ENCODE measurements around the gene ELOB.

ELOB gene

DNA sequence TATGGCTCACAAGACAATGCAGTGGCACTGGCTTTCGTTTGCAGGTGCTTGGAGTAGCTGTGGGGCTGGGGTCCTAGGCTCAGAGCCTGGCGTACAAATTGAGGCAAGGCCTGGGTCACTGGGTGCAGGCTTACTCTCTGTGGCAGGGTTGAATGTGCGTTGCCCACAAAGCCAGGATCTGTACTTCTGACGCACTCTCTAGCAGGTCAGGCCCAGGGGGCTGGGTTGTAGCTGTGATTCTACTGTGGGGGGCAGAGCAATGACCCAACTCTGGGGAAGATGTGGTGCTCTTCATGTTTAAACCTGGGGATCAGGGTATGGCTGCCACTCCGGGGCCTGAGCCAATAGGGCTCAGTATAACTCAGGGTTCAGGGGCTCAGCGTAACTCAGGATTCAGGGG is 33.6 kb upstream of the ELOB start:
- DNase-seq (ENCODE audit: low read depth): no peak

DNA sequence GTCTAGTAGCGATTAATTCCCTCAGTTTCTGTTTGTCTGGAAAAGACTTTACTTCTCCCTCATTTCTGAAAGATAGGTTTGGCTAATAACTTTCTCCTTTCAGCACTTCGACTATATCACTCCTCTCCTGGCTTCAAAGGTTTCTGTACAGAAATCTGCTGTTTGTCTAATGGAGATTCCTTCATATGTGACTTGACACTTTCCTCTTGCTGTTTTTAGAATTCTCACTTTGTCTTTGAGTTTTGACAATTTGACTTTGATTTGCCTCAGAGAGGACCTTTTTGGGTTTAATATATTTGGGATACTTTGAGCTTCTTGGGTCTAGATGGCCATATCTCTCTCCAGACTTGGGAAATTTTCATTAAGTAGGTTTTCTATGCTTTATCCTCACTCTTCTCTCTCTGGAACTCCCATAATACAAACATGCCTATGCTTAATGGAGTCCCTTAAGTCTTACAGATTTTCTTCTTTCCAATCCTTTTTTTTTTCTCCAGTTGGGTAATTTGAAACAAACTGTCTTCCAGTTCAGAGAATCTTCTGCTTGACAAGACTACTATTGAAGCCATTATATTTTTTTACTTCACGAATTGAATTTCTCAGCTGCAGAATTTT is 32.2 kb upstream of the ELOB start:
- DNase-seq (ENCODE audit: low read depth): no peak

DNA sequence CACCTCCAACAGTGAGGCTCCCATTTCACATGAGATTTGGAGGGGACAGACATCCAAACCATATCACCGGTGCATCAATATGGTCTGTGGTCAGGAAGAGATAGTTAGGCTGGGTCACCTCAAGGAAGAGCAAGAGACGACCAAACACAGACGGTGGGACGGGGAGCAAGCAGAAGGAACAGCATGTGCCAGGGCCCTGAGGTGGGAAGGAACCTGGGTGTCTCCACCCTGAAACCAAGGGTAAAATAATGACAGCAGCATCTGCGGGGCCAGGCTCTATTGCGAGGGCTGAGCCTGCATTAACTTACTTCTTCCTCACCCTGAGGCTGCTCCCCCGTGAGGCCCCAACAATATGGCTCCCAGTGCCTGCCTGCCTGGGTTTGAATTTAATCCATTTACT is 31.1 kb upstream of the ELOB start:
- no peak for DNase-seq (ENCODE audit: low read depth)

DNA sequence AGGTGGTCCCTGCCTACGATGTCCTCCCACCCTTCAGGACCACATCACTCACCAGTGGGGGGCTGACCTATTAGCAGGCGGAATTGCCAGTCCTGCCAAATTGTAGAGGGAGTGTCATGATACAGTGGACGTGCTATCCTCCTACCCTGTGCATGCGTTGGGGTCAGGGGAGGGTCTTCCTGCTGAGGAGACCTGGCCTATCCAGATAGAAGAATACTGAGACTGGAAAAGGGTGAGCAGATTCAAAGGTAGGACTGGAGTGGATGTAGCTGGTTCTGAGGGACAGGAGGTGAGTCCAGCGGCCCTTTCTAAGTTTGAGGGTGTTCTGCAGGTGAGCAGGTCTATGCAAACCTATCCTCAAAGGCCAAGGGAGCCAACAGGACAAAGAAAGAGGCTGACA is 29.2 kb upstream of the ELOB start:
- no peak for DNase-seq (ENCODE audit: low read depth)

DNA sequence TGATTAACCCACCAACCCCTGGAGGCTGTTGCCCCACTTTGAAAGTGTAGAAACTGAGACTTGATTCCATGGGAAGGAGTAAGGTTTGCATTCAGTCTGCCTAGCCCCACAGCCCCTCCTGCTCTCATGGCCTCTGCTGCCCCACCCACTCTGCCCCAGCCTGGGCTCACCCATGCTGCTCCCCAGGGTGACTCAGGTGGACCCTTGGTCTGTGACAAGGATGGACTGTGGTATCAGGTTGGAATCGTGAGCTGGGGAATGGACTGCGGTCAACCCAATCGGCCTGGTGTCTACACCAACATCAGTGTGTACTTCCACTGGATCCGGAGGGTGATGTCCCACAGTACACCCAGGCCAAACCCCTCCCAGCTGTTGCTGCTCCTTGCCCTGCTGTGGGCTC is 27.6 kb upstream of the ELOB start:
- no peak for DNase-seq (ENCODE audit: low read depth)

DNA sequence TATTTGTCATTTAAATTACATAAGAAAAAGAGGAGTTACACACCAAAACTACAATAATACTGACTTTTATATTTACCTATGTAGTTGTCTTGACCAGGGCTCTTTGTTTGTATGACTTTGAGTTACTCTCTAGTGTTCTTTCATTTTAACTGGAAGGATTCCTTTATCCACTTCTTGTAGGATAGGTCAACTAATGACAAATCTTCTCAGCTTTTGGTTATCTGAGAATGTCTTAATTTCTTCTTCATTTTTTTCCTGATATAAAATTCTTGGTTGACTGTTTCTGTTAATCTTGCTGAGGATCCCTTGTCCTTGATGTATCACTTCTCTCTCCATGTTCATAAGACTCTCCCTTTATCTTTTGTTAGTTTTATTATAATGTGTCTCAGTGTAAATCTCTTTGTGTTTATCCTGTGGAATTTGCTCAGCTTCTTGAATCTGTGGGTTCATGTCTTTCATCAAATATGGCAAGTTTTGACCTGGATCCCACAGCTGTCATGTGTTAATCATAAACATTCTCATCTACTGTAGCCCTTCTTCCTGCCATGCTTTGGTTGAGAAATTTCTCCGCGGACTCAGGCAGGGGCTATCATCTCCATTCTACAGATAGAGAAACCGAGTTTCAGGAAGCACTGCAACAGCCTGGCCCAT is 26.6 kb upstream of the ELOB start:
- no peak for DNase-seq (ENCODE audit: low read depth)

DNA sequence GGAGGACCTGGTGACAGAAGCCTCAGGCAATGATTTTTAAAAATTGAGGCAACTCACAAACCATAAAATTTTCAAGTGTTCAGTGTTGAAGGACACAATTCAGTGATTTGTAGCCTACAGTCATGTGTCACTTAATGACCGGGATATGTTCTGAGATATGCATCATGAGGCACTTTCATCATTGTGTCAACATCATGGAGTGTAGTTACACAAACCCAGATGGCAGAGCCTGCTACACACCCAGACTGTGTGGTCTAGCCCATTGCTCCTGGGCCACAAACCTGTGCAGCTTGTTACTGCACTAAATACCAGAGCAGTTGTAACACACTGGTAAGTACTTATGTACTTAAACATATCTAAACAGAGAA is 22.8 kb upstream of the ELOB start:
- no peak for DNase-seq (ENCODE audit: low read depth)

DNA sequence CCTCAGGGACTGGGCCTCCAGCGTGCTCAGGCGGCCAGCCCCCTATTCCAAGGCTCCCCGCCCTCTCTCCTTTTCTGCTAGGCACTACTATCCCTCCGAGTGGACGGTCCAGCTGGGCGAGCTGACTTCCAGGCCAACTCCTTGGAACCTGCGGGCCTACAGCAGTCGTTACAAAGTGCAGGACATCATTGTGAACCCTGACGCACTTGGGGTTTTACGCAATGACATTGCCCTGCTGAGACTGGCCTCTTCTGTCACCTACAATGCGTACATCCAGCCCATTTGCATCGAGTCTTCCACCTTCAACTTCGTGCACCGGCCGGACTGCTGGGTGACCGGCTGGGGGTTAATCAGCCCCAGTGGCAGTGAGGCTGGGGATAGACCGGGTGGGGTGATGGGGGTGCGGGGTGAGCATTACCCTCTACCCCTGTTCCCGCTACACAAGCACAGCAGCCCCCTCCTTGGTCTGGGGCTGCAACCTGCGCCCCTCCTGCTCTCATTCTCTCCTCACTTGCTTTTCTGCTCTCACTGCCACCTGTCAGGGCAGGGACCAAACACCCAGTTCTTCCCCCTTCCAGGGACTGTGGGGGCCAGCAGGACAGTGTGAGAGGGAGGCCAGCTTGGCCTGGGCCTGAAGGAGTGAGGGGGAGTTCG is 22.3 kb upstream of the ELOB start:
- DNase-seq (ENCODE audit: low read depth): no peak

DNA sequence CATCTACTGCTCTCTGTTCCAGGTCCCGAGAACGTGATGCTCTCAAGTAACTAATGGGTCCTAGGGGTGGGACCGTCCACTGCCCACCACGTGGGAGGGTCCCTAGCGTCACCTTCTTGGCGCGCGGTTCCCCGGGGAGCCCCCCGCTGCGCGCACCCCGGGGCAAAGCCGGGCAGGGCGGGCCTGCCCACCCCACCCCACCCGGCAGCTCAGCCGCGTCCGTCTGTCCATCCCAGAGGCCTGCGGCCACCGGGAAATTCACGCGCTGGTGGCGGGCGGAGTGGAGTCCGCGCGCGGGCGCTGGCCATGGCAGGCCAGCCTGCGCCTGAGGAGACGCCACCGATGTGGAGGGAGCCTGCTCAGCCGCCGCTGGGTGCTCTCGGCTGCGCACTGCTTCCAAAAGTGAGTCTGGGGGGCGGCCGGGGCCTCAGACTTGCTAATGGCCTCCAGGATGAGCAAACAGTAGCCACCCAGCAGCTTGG is 21.7 kb upstream of the ELOB start:
- DNase-seq (ENCODE audit: low read depth): no peak

DNA sequence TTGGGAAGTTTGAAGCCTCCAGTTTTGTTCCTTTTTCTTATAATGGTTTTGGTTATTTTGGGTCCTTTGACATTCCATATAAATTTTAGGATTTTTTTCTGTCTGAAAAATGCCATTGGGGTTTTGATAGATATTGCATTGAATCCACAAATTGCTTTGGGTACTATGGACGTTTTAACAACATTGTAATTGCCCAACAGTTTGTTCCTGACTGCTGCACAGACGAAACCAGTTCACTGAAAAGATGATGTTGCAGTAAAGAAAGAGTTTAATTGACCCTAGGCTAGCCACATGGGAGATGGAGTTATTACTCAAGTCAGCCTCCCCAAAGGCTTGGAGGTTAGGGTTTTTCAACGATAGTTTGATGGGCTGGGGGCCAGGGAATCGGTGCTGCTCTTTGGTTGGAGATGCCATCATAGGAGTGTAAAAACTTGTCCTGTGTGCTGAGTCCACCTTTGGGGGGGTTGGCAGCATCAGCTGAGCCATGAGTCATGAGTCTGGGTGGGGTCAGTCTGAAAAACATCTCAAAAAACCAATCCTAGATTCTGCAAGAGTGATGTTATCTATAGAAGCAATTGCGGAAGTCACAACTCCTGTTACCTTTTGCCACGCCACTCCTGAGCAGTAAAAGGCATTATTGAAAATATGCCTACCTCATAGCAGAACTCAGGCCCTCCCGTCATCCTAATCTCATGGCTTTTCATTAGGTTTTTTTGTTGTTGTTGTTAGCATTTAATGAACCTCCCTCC is 18.5 kb upstream of the ELOB start:
- DNase-seq (ENCODE audit: low read depth): no peak

DNA sequence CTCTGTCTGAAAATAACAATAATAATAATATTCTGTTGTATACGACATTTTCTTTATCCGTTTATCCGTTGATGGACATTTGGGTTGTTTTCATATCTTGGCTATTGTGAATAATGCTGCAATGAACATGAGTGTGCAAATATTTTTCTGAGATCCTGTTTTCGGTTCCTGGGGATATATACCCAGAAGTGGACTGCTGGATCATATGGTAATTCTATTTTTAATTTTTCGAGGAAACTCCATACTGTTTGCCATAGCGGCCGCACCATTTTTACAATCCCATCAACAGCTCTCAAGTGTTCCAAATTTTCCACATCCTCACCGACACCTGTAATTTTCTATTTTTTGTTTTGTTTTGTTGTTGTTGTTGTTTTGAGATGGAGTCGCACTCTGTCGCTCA is 15.9 kb upstream of the ELOB start:
- DNase-seq (ENCODE audit: low read depth): no peak

DNA sequence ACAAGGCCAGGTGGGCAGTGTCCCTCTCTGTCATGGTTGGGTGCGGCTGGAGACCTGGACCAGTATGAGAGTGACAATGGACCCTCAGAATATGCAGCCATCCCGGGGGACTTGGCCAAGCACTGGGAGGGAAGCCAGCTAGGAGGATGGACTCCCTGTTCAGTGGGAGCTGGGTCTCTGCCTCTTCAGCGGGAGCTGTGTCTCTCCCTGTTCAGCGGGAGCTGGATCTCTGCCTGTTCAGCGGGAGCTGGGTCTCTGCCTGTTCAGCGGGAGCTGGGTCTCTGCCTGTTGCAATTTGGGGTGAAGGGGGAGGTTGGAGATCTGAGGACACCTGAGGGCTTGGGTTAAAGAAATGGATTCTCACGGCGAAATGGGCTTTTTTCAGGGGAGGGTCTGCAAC is 14.1 kb upstream of the ELOB start:
- DNase-seq (ENCODE audit: low read depth): no peak

DNA sequence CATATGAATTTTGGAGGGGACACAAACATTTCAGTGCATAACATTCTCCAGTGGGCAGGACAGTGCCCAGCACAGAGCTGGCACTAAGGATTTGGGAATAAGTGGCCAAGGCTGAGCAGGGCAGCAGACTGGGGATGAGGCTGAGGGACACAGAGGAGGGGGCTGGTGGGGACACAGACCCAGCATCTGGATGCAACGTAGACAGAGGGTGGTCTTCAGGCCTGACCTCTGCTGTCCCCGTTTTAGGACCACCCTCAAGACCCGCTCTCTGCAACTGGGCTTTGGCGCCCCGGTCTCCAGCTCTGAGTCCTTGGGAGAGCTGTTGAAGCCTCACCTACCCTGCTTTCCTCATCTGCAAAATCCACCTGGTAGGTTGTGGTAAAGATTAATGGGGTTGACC is 13.6 kb upstream of the ELOB start:
- no peak for DNase-seq (ENCODE audit: low read depth)

DNA sequence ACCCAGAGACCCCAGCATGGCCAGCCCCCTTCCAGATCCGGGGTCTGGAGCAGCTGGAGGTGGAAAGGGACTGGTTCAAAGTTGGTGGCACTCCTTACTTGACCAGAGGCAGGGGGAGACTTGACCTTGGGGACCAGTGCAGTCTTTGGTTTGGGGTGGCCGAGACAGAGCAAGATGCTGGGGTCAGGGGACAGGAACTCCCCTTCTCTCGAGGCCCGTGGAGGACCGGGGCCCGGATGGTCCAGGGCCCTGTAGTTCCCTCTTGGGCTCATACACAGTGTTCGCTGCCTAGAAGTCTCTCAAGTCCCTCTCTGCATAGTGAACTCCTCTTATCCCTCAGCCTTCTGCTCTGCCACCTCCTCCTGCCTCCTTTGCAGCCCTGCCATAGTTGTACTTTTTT is 10.9 kb upstream of the ELOB start:
- DNase-seq (ENCODE audit: low read depth): no peak

DNA sequence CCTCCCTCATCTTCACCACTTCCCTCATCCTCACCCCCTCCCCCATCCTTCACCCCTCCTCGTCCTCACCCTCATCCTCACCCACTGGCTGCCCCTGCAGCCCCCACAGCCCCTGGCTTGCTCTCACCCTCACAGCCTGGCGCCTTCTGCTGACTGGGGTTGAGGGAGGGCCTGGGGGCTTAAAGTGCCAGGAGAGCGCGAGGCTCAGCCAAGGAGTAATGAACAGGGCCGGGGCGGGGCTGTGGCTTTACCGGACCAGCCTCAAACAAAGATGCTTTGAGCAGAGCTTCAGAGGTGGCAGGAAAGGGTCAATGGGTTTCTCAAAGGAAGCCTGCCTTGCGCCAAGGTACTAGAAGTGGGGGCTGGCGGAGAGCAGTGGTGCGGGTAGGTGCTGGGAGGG is 10.3 kb upstream of the ELOB start, which contains the start of gene PRSS33:
PRSS33 (minus strand) TSS at position 155 of the 400 bp plus-strand sequence. CDS start 1,013 bp downstream, outside the sequence.
- no peak for DNase-seq (ENCODE audit: low read depth)

DNA sequence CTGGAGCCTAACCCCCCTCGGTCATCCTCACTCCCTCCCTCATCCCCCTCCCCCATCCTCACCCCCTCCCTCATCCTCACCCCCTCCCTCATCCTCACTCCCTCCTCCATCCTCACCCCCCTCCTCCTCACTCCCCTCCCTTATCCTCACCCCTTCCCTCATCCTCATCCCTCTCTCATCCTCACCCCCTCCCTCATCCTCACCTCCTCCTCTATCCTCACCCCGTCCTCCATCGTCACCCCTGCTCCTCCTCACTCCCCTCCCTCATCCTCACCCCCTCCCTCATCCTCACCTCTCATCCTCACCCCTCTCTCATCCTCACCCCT is 9.7 kb upstream of the ELOB start:
- no peak for DNase-seq (ENCODE audit: low read depth)

DNA sequence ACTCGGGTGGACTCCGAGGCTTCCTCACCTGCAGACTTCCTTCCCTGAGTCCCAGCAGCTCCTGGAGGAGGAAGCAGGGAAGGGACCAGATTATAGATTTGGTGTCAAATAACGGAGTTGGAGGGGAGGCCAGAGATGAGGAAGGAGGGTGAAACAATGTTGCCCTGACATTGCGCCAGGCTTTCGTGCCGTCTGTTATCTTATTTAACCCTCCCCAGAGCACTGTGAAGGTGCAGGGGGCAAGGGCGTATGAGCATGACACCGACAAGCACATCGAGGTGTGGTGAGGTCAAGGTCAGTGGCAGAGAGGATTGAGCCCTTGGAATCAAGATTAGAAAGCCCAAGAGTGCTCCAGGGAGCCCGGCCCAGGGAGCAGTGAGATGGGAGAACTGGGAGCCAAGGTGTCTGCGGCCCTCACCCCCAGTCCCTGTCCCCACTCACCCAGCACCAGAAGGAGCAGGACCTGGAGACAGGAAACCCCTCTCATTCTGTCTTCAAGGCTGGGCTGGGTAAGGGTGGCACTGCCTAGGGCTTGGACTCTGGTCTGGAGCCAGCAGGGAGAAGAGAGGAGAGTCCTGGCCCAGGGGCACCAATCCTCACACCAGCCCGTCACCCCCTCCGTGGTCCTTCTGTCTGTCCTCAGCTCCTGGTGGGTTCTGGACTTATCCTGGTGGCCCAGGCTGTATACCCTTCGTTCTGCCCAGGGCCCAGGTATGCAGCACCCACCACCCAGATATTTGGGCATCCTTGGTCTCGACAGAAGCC is 9.2 kb upstream of the ELOB start:
- no peak for DNase-seq (ENCODE audit: low read depth)

DNA sequence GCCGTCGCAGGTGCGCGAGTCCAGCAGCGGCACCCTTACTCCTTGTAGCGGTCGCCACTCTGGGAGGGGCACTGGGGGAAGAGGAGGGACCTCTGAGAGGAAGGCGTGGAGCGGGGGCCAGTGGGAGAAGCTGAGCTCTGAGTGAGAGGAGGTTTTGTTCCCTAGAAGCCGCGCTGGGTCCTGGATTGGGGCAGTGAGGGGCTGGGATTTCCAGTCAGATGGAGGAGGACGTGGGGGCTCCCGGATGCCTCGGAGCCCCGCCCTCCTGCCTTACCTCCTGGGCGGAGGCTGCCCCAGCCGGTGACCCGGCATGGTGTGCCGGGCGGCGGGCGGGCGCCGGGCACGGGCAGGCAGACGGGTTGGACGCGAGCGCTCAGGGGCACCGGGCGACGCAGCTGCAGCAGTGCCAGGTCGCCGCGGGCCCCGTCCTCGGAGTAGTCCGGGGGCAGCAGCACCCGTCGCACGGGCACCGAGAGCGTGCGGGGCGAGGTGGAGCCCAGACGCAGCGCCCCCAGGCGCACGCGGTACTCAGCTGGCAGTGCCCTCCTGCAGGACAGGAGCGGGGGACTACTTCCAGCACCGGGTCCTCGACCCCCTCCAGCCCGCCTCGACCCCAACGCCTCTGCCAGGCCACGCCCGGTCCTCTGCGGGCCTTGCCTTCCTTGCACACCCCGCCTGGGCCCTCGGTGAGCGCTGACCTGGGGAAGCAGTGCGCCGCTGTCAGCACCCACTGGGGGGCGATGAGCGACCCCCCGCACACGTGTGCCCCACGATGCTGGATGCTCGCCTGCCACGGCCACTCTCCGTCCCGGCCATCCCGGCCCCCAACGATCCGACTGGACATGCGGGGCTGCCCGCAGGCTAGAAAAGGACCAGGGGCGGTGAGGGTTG is 8.3 kb upstream of the ELOB start:
- DNase-seq (ENCODE audit: low read depth): peak; percentile 22

DNA sequence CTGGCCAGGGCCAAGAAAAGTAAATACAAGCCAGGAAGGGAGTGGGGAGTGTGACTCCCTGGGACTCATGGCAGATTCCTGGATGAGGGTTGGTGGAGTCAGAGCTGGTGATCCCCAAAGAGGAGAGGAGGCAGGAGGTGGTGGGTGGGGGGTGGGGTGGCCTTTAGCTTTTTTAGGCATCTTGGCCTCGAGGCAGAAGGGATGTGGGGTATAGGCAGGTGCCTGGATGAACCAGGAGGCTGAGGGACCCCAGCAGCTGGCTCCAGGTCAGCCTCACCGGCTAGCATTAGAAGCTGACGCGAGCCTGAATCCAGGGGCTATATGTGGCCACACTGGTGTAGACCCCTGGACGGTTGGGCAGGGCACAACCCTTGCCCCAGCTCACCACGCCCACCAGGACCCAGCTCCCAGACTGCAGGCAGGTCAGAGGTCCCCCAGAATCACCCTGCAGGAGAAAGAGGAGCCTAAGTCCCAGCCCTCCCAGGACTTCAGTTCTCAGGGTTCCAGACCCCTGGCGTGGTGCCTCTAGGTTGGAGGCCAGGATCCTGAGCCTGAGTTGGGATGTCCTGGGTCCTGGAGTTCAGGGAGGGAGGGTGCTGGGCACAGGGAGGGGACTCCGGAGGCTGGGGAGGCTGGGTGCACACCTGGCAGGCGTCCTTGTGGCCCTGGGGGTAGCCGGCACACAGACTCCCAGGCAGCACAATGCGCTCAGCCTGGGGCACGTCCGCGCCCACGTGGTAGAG is 7.4 kb upstream of the ELOB start:
- no peak for DNase-seq (ENCODE audit: low read depth)

DNA sequence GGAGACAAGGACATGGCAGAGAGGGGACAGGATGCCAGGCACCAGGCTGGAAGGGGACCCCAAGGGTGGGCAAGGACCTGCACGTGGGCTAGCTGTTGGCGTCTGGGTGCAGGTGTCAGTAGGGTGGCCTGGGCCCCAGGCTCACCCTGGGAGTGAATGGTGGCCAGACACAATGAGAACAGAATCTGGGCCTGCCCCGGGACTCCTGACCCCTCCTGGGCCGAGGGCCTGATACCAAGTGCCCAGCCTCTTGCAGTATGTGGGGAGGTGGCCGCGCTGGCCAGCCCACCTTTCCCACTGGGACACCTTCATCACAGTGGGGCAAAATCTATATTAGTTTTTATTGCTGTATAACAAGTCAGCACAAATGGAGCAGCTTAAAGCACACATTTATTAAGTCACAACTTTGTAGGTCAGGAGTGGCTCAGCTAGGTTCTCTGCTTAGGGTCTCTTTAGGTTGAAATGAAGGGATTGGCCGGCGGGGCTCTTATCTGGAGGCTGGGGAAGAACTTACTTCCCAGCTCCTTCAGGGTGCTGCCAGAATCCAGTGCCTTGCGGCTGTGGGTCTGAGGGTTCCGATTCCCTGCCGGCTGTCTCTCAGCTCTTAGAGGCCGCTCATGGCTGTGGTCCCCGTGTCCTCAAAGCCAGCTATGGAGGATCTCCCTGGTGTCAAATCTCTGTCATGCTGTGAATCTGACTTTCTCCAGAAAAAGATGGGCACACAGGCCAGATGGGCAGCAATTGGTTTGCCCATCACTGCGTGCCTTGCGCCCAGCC is 6.7 kb upstream of the ELOB start:
- no peak for DNase-seq (ENCODE audit: low read depth)
